GM10266 (cell line): ENCODE data around the gene KLHL42.

ENCODE experiments used
- DNase-seq: peaks from one replicate; pipeline ENCODE4 v3.0.0; 2012; ENCODE audit errors: extremely low spot score
- TF ChIP-seq, protein P1 (sequence below): IDR thresholded peaks from 2 replicates; pipeline ENCODE4 v1.5.1; 2012; ENCODE audit warnings: mild to moderate bottlenecking, low read depth; ENCODE audit not compliant: control insufficient read depth, insufficient read depth; ENCODE audit errors: missing control alignments

The KLHL42 gene

DNA sequence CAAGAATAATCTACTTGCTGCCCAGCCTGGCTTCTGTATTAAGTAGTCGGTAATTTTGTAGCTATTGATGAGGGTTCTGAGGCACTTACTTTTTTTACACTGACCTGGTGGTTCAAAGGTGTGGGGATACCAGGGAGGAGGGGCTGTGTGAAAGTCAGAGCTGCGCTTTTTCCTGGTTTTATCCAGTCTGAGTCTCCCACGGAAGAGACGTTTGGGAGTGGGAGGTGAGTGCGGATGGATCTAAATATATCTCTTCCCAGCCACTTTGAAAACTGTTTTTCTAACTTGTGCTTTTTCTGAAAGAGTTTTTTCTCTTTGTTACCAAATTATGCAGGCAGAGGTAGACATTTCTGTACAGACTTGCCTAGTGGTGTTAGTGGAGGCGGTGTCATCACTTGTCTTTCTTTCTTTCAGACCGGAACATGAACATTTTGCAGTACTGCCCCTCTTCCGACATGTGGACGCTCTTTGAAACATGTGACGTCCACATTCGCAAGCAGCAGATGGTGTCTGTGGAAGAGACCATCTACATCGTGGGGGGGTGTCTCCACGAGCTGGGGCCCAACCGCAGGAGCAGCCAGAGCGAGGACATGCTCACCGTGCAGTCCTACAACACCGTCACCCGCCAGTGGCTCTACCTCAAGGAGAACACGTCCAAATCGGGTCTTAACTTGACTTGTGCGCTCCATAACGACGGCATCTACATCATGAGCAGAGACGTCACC, 17.4 kb downstream of the KLHL42 start:
- DNase-seq: no peak
- TF ChIP-seq, protein P1, sequence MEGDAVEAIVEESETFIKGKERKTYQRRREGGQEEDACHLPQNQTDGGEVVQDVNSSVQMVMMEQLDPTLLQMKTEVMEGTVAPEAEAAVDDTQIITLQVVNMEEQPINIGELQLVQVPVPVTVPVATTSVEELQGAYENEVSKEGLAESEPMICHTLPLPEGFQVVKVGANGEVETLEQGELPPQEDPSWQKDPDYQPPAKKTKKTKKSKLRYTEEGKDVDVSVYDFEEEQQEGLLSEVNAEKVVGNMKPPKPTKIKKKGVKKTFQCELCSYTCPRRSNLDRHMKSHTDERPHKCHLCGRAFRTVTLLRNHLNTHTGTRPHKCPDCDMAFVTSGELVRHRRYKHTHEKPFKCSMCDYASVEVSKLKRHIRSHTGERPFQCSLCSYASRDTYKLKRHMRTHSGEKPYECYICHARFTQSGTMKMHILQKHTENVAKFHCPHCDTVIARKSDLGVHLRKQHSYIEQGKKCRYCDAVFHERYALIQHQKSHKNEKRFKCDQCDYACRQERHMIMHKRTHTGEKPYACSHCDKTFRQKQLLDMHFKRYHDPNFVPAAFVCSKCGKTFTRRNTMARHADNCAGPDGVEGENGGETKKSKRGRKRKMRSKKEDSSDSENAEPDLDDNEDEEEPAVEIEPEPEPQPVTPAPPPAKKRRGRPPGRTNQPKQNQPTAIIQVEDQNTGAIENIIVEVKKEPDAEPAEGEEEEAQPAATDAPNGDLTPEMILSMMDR: no peak

DNA sequence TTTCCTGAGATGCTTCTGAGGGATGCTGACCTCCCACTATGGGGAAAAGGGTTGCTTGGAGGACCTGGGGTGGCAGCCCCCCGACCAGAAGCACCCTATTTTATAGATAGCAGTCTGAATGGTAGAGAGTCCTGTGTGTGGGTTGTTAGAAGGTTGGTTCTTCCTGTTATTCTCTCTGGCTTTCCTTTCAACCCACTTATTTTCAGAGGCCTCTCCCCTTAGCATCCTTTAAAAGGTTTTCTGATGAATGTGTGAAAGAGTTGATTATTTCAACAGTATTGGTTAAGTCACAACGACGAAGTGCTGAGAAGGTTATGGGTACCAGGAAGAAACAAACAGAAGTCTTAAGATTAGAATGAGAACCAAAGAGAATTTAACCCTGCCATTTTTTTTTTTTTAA, 20.8 kb downstream of the KLHL42 start:
- no peak for DNase-seq
- TF ChIP-seq, protein P1: no peak

DNA sequence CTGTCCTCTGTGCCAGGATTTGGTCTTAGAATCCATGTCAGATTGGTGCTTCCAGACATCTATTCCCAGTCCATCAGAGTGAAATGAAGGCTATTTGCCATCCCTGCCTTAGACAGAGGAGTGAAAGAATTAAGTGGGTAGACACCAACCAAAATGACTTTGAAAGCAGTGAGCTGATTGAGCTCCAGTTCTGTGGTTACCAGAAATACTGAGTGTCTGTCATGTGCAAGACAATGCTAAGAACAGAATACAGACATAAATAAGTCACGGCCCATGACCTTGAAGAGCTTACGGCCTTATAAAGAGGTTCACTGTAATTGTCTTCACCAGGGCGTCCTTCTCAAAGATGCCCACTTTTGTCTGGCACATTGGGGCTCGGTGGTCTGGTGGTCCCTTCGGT, 21.6 kb downstream of the KLHL42 start:
- TF ChIP-seq, protein P1: no peak
- DNase-seq: no peak

DNA sequence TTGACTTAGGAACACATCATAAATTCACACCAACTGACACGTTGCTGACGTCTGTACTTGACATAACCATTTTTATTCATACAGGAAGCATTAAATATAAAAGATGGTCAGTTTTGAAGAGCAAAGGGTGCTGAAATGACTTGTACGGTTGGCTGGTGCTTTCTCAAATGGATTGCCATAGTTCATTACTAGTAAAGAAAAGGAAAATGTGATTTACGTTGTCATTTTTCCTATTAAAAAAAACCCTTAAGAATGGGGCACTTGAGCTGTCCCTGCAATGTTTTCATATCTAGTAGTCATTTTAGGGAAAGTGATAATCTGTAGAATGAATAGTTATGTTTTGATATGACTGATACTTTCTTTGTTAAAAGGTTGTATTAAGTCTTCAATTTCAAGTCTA, 22.5 kb downstream of the KLHL42 start:
- DNase-seq: no peak
- TF ChIP-seq, protein P1: no peak

DNA sequence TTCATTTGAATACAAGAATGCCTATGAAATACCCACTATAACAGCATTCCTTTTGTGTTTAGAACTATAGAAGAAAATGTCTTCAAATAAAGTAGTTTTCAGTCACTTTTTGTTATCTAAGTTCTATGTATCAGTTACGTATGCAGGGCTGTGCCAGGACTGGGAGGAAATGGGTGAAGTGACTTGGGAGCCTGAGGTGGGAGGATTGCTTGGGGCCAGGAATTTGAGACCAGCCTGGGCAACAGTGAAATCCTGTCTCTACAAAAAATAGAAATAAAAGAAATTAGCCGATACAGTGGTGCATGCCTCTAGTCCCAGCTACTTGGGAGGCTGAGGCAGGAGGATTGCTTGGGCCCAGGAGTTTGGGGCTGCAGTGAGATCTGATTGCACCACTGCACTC, 22.9 kb downstream of the KLHL42 start:
- TF ChIP-seq, protein P1: no peak
- no peak for DNase-seq

DNA sequence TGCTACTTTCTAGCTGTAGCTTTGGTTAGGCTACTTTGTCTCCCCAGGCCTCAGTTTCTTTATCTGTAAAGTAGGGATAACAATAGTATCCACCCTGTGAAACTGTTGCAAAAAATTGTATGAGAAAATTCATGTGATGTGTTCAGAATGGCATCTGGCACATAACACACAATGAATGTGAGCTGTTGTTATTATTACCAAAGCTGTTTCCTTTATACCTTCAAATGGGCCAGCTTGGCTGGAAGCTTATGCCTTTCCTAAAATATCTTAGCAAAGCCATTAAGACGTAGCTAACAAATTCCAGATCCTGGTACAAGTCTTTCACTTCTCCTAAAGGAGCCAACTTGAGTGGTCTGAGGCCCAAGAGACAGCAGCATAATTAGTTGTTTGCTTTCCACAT, 25.2 kb downstream of the KLHL42 start:
- TF ChIP-seq, protein P1: no peak
- no peak for DNase-seq

DNA sequence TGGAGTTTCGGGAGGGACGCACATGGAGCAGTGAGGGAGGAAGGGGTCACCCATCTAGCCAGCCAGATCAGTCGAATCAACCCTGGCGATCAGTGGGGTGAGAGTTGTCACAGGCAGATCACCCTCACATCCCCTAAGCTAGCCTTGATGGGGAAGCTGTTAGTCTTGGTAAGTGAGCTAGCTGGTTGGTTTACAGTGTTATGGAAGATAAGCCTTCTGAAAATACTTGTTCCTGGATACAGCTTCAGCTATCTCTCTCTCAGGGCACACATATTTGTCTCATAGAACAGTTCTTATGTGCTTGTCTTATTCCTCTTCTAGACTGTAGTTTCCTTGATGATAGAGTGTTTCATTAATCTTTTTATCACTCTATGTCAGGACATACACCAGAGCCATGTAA, 26.2 kb downstream of the KLHL42 start:
- DNase-seq: no peak
- TF ChIP-seq, protein P1: no peak
